COLO829 (cell line): ENCODE data around the gene NOVA2.

ENCODE experiments used
- DNase-seq: peaks from one replicate; pipeline ENCODE4 v3.0.0; 2012; ENCODE audit warnings: low spot score

NOVA2 gene, protein sequence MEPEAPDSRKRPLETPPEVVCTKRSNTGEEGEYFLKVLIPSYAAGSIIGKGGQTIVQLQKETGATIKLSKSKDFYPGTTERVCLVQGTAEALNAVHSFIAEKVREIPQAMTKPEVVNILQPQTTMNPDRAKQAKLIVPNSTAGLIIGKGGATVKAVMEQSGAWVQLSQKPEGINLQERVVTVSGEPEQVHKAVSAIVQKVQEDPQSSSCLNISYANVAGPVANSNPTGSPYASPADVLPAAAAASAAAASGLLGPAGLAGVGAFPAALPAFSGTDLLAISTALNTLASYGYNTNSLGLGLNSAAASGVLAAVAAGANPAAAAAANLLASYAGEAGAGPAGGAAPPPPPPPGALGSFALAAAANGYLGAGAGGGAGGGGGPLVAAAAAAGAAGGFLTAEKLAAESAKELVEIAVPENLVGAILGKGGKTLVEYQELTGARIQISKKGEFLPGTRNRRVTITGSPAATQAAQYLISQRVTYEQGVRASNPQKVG

DNA sequence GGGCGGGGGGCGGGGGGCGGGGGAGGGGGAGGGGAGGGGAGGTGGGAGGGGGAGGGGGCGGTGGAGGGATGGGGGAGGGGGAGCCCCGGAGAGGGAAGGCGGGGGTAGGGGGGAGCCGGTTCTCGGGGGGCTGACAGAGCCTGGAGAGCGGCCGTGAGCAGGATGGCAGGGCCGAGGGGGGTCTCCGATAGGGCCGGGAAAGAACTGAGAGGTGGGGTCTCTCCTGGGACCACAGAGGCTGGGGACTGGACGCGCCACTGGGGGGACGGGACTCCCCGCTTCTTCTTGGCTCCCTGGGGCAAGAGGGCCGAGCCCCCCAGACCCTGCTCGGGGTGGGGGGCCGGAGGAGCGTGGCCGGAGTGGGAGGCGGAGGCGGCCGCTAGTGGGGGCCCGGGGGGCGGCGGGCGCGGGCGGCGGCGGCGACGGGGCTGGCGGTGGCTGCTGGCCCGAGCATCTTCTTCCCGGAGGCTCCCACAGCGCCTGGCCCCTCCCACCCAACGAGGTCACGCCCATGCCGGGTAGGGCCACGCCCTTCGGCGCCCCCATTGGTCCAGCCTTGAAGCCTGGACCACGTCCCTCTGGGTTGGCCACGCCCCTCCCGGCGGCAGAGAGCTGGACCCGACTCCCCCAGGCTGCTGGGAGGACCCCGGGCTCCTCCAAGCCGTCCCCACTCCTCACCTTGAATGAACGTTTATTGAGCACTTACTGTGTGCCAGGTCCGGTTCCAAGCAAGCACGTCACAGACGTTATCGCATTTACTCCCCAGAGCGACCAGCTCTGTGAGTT lies at the start of gene NOVA2:
TSS of gene NOVA2 (minus strand) at position 313 of the 786 bp plus-strand sequence. CDS start 514 bp downstream, outside the sequence.
- DNase-seq, result peak; percentile 89

DNA sequence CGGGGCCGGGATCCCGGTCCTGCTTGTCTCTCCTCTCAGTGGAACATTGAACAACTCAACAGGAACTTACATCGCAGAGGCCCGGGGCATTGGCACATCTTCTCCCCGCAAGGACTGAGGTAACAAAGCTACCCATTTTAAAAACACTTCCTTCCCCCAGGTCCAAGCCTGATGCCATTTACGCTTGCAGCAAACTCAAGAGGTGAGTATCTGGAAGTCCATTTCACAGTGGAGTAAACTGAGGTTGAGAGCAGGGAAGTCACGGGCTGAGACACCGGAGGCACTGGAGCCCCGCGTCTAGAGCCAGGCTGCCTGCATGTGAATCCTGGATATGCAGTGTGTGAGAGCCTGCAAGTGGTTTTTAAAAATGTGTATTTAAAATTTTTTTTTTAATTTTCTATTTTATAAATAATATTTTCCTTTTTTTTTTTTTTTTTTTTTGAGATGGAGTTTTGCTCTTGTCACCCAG lies 49.7 kb upstream of the NOVA2 start:
- no peak for DNase-seq

DNA sequence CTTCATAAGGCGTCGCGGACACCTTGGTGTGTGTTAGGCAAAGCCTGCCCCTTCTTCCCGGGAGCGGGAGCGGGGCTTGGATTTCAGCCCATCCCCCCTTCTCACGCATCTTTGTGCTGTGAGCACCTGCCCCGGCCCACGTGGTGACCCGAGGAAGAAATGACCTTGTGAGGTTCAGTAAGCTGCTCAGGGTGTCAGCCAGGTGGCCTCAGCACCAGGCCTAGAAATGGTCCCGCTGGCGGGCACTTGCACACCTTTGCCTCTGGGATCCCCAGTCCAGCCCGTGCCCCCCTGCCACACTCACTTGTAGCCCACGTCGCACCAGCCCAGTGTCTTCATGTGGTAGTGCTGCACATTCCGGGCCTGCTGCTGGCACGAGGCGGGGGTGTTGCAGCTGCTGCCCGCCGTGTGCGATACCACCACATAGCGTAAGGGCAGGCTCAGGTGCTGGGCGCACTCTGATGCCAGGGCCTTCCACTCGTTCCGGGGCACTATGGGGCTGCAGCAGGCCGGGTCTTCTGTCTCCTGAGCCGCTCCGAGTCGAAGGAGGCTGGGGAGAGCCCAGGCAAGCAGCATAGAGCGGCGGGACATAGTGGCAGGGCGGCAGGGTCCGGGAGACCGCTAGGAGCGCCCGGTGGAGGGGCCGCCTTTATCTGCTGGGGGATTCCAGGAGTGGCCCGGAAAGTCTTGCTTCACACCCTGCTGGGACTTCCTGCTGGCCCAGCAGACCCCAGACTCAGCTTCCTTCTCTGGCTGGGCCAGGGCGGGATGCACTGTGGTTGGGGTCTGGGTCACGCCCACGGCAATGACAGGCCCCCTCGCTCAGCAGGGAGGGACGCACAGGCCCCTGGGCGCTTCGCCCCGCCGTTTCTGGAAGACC lies 49.0 kb upstream of the NOVA2 start, which contains the start of gene PGLYRP1:
TSS of gene PGLYRP1 (minus strand) at position 623 of the 880 bp plus-strand sequence. CDS start at position 591, 32 bp downstream.
- no peak for DNase-seq

DNA sequence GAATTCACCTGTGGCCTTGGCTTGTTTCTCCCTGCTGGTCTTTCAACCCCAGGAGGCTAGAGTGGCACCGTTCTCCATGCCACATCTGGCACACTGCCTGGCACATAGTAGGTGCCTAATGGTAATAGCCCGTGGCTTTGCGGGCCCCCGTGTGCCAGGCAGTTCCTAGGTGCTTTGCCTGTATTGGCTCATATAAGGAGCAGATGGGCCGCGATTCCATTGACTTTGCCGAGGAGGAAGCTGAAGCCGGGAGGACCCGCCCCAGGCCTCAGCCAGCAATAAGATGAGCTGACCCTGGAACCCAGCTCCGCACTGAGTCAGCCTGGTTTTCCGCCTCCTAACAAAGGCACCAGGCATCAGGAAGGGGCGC lies 48.4 kb upstream of the NOVA2 start:
- DNase-seq, result no peak

DNA sequence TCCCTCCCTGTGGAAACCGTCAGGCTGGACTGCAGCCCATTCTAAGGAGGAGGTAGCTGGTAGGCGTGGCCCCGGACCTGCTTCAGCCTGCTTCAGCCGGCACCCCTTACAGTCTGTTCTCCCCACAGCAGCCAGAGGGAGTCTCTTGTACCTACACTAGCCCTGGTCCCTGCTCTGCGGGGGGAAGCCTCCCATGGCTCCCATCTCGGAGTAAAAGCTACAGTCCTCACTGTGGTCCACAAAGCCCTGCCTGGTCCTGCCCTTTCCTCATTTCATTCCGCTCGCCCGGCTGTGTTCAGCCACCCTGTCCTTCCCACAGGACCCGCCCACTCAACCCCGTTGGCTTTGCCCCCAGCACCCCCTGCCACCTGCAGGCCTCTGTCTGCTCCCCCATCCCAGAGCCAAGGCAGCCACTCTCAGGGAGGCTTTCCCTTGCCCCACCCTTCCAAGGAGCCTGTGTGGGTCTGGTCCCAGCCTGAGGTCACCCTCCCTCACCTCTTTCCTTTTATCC lies 47.9 kb upstream of the NOVA2 start:
- DNase-seq, result no peak

DNA sequence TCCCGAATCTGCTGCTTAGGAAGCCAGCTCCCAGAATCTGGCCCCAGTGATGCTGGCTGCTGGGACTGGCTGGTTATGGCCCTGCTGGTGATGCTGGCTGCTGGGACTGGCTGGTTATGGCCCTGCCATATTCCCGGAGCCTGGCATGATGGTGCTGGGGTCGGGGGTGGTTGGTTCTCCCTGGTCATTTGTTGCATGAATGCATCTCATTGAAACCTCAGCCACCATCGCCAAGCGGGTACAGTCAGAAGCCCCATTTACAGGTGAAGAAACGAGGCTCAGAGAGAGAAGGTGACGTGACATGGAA lies 47.1 kb upstream of the NOVA2 start:
- DNase-seq, result no peak

DNA sequence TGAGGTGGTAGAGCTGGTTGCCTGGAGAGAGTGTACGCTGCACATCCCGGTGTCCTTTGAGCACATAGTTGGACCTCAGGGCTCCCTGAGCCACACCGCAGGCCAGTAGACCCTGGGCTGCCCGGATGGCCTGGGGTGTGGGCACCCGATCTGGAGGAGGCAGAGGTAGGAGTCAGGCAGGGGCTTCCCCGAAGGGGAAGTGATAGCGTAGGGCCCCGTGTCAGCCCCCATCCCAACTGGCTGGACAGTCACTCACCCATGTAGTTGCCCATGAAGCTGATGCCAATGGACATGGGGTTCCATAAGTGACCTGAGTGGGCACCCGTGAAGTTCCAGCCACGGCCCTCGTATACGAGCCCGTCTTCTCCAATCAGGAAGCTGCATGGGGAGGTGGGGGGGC lies 45.6 kb upstream of the NOVA2 start:
- no peak for DNase-seq

DNA sequence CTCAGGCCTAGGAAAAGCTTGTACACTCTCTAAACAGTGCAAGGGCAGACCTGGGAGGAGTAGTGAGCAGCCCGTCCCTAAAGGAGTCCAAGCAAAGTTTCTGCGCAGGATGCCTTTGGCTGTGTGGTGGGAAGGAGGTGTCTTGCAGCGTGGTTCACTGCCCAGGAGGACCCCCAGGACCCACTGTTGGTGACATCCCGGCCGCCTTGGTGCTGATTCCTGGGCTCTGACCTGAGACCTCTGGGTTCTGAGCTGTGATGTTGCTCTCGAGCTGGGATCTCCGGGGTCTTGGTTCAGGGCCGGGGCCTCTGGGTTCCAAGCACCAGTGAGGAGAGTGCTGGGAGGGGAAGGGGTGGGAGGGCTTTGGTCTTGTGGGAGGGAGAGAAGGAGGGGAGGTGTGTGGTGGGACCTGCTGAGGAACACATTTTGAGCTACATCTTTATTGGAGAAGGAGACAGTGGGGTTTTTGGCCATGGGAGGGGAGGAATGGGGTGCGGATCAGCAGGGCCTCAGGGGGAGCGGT lies 45.1 kb upstream of the NOVA2 start:
- no peak for DNase-seq

DNA sequence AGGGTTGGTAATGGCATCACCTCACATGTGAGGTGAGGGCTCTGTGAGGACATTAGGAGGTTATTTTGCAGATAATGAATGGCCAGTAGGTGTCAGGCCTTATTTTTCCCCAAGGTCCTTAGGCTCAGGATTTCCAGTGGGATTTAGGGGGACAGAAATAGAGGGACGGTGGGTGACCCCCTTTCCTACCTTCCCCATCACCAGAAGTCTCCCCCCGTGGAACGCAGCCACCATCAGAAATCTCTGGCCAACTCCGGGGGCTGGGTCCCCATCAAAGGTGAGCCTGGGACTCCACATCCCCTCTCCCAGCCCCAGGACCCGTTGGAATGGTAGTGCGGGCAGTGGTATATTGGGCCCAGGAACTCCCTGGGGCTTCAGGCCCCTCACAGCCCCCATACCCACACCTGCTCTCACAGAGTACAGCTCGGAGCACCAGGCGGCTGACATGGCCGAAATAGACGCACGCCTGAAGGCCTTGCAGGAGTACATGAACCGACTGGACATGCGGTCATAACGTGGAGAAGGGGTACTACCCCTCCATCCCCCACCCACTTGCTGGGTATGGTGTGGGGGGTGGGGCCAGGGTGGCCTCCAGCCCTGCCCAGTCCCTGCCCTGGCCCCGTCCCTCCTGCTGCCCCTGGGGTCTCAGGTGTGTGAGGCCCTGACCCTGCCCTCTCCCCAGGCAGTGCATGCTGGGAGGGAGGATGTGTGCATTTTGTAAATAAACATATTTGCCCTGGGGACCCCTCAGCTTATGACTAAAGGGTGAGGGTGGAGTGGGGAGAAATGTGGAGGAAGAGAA lies 44.4 kb upstream of the NOVA2 start:
- no peak for DNase-seq

DNA sequence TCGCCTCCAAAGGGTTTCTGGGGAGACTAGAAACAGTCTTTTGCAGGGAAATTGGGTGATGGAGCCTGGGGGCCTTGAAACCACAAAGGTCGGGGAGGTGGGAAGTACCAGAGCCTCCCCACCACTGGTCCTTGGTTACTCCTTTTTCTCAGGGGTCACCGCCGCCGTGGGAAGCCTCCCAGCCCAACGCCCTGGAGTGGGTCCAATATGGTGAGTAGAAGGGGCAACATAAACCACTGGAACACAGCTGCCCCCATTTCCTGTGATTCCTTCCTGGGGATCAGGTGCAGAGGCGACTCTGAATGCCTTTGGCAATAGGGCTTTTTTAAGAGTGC lies 43.4 kb upstream of the NOVA2 start:
- no peak for DNase-seq

DNA sequence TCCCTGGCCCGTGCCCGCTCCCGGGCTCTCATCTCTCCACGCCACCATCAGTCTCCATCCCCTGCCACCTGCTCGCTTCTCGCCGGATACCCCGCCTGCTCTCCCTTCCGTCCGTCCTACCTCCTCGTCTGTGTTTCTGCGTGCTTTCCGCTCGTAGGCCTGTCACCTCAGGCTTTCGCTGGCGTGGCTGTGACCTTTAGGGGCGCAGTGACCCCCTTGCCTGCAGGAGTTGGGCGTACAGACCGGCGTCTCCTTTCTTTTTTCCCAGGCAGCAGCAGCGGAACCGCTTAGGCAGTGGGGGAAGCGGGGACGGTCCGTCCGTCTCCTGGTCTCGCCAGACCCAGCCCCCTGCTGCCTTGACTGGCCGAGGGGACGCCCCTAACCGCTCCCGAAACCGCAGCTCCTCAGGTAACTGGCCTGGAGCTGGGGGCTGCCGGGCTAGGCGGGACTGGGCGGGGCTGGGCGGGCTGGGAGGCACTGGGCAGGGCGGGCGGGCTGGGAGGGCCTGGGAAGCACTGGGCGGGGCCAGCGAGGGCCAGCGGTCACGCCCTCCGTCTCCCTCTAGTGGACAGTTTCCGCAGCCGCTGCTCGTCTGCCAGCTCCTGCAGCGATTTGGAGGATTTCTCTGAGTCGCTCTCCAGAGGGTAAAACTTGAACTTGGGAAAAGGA lies 42.9 kb upstream of the NOVA2 start:
- DNase-seq, result peak; percentile 78

DNA sequence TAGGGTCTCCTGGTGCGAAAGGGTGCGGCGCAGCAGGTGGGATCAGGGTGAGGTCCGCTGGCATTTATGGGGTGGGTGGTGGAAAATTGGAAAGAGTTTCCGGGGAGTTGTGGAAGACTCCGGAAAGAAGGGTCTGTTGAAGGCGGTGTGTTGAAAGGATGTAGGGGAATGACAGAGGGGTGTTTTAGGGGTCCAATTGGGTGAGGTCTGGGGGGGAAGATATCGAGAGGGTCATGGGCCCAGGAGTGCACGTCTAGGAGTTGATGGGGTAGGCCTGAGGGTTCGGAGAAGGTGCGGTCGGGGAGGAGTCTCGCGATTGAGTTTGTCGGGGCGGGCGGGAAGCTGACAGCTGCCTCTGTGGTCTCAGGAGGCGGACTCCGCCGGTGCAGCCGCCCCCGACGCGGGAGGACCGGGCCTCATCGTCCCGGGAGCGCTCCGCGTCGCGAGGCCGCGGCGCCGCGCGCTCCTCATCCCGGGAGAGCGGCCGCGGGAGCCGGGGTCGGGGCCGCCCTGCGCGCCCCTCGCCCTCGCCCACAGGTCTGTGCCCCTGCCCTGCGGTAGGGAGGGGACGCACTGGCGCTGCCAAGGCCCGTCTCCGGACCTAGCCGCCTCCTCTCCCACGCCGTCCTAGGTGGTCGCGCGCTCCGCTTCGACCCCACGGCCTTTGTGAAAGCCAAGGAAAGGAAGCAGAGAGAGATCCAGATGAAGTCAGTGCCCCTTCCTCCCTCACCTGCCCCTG lies 42.2 kb upstream of the NOVA2 start:
- DNase-seq, result no peak

DNA sequence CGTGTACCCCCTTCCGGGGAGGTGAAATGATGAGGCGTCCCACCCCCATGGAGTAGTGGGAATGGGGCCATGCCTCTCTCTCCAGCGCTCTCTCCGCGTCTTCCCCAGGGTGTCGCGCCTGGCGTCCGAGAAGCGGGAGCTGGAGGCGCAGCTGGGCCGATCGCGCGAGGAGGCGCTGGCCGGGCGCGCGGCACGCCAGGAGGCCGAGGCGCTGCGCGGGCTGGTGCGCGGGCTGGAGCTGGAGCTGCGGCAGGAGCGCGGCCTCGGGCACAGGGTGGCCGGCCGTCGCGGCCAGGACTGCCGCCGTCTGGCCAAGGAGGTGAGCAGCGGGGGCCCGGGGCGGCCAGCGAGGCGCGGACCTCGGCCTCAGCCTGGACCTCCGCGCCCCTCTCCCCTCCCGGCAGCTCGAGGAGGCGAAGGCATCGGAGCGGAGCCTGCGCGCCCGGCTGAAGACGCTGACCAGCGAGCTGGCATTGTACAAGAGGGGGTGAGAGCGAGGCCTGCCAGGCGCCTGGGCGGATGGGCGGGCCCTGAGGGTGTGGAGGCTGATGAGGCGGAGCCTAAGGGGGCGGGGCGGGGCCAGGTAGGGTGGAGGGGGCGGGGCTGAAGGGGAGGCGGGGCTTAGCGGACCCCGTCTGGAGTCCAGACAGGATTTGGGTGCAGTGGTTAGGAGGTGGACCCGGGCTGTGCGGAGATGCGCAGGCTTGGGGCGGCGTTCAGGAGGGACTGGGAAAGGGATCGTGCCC lies 41.4 kb upstream of the NOVA2 start:
- DNase-seq, result peak; percentile 54

DNA sequence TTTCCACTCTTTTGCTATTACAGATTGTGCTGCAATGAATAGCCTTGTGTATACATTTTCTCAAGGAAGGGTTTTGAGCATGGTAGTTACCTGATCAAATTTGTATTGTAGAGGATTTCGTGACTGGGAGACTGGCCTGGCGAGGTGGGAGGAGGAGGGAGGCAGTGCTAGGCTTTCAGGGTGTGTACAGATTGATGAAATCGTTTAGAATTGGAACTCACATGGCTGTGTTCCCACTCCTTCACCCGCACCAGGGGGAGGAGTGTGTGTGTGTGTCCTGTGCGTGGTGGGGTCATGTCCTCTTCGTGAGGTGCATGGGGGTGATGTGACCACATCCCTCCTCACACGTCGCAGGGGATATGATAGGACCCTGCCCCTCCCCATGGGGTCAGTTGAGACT lies 40.9 kb upstream of the NOVA2 start:
- no peak for DNase-seq

DNA sequence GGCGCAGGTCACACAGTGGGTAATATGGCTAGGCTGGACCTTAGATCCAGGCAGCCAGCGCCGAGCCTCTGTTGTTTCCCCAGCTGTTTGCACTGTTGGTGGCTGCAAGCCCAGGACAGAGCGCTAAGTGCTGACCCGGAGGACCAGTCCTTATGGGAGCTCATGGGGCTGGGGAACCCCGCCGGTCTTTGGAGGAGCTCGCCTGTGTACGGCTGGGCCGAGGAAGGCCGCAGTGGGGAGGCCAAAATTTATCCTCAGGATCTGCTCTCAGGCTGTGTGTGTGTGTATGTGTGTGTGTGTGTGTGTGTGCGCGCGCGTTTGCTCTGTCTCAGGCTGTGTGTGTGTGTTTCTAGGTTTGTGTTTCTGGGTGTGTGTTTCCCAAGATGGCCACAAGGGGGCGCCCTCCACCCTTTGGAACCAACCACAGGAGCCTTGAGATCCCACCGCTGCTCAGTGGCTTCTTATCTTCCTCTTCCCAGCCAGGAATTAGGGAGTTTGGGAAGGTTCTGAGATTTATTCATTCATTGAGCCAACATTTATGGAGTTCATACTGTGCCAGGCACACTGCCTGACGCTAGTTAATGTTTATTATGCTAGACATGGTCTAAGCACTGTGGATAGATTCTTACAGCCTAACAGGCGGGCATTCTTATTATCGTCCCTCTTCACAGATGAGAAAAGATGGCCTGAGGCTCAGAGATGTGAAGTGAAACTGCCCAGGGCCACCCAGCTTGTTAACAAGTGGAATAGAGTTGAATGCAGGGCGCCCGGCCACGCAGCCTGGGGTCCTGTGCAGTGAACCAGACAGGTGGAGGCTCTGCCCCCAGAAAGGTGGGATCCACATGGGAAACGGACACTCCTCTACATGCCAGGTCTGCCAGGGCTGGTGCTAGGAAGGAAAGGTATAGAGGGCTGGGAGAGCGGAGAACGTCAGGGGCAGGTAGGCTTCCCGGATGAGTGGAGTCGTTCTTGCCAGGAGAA lies 36.2 kb upstream of the NOVA2 start:
- DNase-seq, result peak; percentile 68

DNA sequence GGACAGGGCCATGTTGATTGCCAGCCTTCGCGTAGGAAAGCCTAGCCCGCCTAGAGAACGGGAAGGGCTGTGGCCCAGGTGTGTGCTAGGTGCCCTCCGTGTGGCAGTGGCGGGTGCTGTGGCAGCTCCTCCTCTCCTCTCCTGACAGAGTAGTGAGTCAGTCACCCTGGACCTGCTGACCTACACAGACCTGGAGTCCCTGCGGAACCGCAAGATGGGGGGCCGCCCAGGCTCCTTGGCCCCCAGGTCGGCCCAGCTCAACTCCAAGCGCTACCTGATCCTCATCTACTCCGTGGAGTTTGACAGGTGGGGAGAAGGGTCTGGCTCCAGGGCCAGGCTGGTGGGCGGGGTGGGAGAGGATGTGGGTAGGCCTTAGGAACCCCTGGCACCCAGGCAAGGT lies 32.7 kb upstream of the NOVA2 start:
- DNase-seq, result no peak

DNA sequence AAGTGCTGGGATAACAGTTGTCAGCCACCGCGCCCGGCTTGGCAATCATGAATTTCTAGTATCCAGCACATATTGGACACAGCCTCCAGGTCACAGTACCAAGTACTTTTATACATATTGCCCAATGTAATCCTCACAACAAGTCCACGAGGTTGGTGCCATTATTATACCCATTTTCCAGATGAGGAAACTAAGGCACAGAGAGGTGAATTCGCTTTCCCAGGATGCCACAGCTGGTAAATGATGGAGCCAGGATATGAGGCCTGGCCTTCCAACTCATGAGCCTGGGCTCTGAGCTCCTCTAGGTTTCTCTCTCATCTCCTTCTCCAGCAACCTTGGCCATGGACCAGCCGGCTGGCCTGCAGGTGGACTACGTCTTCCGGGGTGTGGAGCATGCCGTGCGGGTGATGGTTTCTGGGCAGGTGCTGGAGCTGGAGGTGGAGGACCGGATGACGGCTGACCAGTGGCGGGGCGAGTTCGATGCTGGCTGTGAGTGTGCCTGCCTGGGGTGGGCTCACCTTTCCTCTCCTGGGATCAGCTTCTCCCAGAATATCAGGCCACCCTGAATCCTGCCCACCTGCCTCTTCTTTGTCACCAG lies 29.1 kb upstream of the NOVA2 start:
- no peak for DNase-seq
